B cell (primary cell): ENCODE data around the gene HOXB4. TPM values are rescaled to one million over a fixed set of nuclear protein-coding genes. Genes with fewer than 3 reads are reported as not detected.

Experiments
- ATAC-seq: fragments of 200-7000 bp; cut with Tn5 transposase; one replicate; pipeline ENCODE4 v1.10.0; 2021; ENCODE audit warnings: low read depth, mild to moderate bottlenecking, moderate number of reproducible peaks, moderate library complexity
- CTCF ChIA-PET: fragments of 350-600 bp; sonication (Branson Sonifier 250); formaldehyde crosslinking; loops from one replicate; lab custom pipeline; 2021; ENCODE audit warnings: antibody characterized with exemption, inconsistent platforms; lab: Charles Lee
- POLR2A ChIA-PET: fragments of 350-600 bp; sonication (Branson Sonifier 250); formaldehyde crosslinking; loops from one replicate; lab custom pipeline; 2021; ENCODE audit warnings: antibody characterized with exemption; lab: Charles Lee
- DNase-seq: peaks from one replicate; pipeline ENCODE4 v3.0.0; 2013
- H2AFZ ChIP-seq: 2 replicates; pipeline ENCODE4 v1.6.1; 2012; ENCODE audit warnings: mild to moderate bottlenecking, low read depth, low read length; ENCODE audit not compliant: insufficient read depth, poor library complexity, severe bottlenecking
- H3K27ac ChIP-seq, 2 donors: 1 replicate in 1 of 2; 2 replicates in 1 of 2; pipeline ENCODE4 v1.5.1; 2012 to 2013; ENCODE audit warnings: low read length in 2 of 2, mild to moderate bottlenecking in 2 of 2, moderate library complexity in 1 of 2
- H3K27me3 ChIP-seq, 4 experiments: fragments of 200-600 bp in 1 of 4; sonication (generic) in 1 of 4; replicated peaks in 1 of 4; 1 replicate in 2 of 4; 2 replicates in 2 of 4; pipeline versions ENCODE4 v1.6.1 to v1.7.0; 2013 to 2016; ENCODE audit warnings: low read length in 3 of 4, mild to moderate bottlenecking in 2 of 4, mixed read lengths in 1 of 4, moderate library complexity in 1 of 4; ENCODE audit not compliant: insufficient read depth in 4 of 4, control insufficient read depth in 3 of 4; ENCODE audit errors: control extremely low read depth in 1 of 4
- H3K36me3 ChIP-seq, 2 experiments: replicated peaks in 1 of 2; 1 replicate in 1 of 2; 2 replicates in 1 of 2; pipeline versions ENCODE4 v1.6.1 to v1.7.1; 2013; ENCODE audit warnings: low read length in 1 of 2; ENCODE audit not compliant: insufficient read depth in 2 of 2, control insufficient read depth in 1 of 2; ENCODE audit errors: control extremely low read depth in 1 of 2, extremely low read depth in 1 of 2
- H3K4me1 ChIP-seq, 2 donors: fragments of 200-600 bp in 1 of 2; sonication (generic) in 1 of 2; 1 replicate in 1 of 2; 2 replicates in 1 of 2; pipeline versions ENCODE4 v1.5.1 to v1.6.1; 2013 to 2017; ENCODE audit warnings: low read length in 2 of 2; ENCODE audit not compliant: control insufficient read depth in 2 of 2, insufficient read depth in 2 of 2
- H3K4me2 ChIP-seq: replicated peaks from 2 replicates; pipeline ENCODE3; 2012; ENCODE audit warnings: mild to moderate bottlenecking, low read depth, low read length; ENCODE audit not compliant: poor library complexity, severe bottlenecking
- H3K4me3 ChIP-seq, 5 experiments: fragments of 200-600 bp in 1 of 5; sonication (generic) in 1 of 5; 1 replicate in 3 of 5; 2 replicates in 2 of 5; pipeline versions ENCODE4 v1.5.1 to v1.7.0; 2011 to 2016; ENCODE audit warnings: low read length in 4 of 5, mild to moderate bottlenecking in 4 of 5, low read depth in 2 of 5, control low read depth in 1 of 5, moderate library complexity in 1 of 5; ENCODE audit not compliant: insufficient read depth in 1 of 5; ENCODE audit errors: control extremely low read depth in 1 of 5, extremely low read depth in 1 of 5
- H3K79me2 ChIP-seq: fragments of 200-600 bp; sonication (generic); one replicate; pipeline ENCODE4 v1.6.0; 2016; ENCODE audit warnings: low read length; ENCODE audit not compliant: control insufficient read depth, insufficient read depth
- H3K9ac ChIP-seq: fragments of 200-600 bp; sonication (generic); 2 replicates; pipeline ENCODE4 v1.6.1; 2017; ENCODE audit warnings: mild to moderate bottlenecking, low read length, moderate library complexity
- H3K9me3 ChIP-seq, 3 donors: one replicate each; pipeline versions ENCODE4 v1.6.1 to v1.7.1; 2013; ENCODE audit warnings: low read length in 2 of 3; ENCODE audit not compliant: control insufficient read depth in 2 of 3, insufficient read depth in 1 of 3; ENCODE audit errors: control extremely low read depth in 1 of 3
- H4K20me1 ChIP-seq: 2 replicates; pipeline ENCODE4 v1.6.0; 2012; ENCODE audit warnings: mild to moderate bottlenecking, low read length; ENCODE audit not compliant: insufficient read depth, control insufficient read depth, poor library complexity, severe bottlenecking
- H3K27ac Mint-ChIP-seq: one replicate; pipeline ENCODE4 v1.8.0; 2021; ENCODE audit warnings: mixed read lengths
- H3K27me3 Mint-ChIP-seq: one replicate; pipeline ENCODE4 v1.8.0; 2021; ENCODE audit warnings: mixed read lengths
- H3K4me1 Mint-ChIP-seq: one replicate; pipeline ENCODE4 v1.8.0; 2021; ENCODE audit warnings: mixed read lengths
- H3K4me3 Mint-ChIP-seq: one replicate; pipeline ENCODE4 v1.8.0; 2021; ENCODE audit warnings: mixed read lengths
- H3K9me3 Mint-ChIP-seq: one replicate; pipeline ENCODE4 v1.8.0; 2022; ENCODE audit warnings: mixed read lengths; ENCODE audit not compliant: insufficient read depth
- CTCF ChIP-seq: fragments of 200-600 bp; IDR thresholded peaks from one replicate; pipeline ENCODE4 v1.8.0; 2022; ENCODE audit warnings: antibody characterized with exemption, mild to moderate bottlenecking
- EZH2 ChIP-seq: IDR thresholded peaks from 2 replicates; pipeline ENCODE4 v1.6.1; 2012; ENCODE audit warnings: borderline replicate concordance, low read depth, mild to moderate bottlenecking, moderate library complexity, low read length; ENCODE audit not compliant: insufficient read depth, poor library complexity, severe bottlenecking
- WGBS: methylation state at CpG from one replicate; pipeline ENCODE4 v1.1.5; 2013; ENCODE audit warnings: missing lambda C conversion rate; ENCODE audit not compliant: insufficient coverage; 5-methylcytosine and 5-hydroxymethylcytosine counted together
- intact Hi-C: fragments of 100-400 bp; cut with micrococcal nuclease; formaldehyde crosslinking; loops from one replicate; pipeline ENCODE4 v1.10.0; 2022
- polyA plus RNA-seq: library from polyadenylated mRNA; depleted of rRNA; stranded (reverse); fragments of >200 nt; gene quantifications from 2 replicates; pipeline ENCODE4 v1.2.3, GENCODE V29; 2012
- total RNA-seq, 2 donors: library from RNA; stranded (reverse); fragments of 120-200 nt in 1 of 2; gene quantifications; 1 replicate in 1 of 2; 2 replicates in 1 of 2; pipeline versions ENCODE4 v1.2.3 to v1.2.4, GENCODE V29; 2013 to 2022

The HOXB4 gene
- total and polyA plus RNA-seq, 2 donors (not counting 1 experiment from before 2014, with no cell fraction given) = 0.85 to 1.7 TPM

GRCh38 chr17:48543854-48544348 lies 34.2 kb downstream of the HOXB4 start:
- Mint-ChIP-seq H3K27ac (peak overlapping the region; percentile 87), H3K9me3 (no peaks in the 10 kb centered on the region), H3K4me1 (peaks cover 31% of the 10 kb centered on the region), H3K4me3 (peak overlapping the region; percentile 94), H3K27me3 (peaks cover 53% of the 10 kb centered on the region)
- DNase-seq = no peak
- intact Hi-C loops = loop anchor here (10.0 kb wide), 1 partner anchor 49 kb away; no protein-coding TSS in a partner anchor
- H3K9me3 ChIP-seq = peaks cover 0 to 11% (median 0%) of the 10 kb centered on the region in 3 donors
- H3K36me3 ChIP-seq = no peaks in the 10 kb centered on the region
- peaks cover 0 to 68% (median 28%) of the 10 kb centered on the region in 4 experiments for H3K27me3 ChIP-seq
- H3K4me1 ChIP-seq = peaks cover 45 to 47% of the 10 kb centered on the region in 2 donors
- peak overlapping the region; percentile 82 for H2AFZ ChIP-seq
- H3K27ac ChIP-seq = peak overlapping the region in 1 of 2 donors; percentile 46
- TF ChIP-seq CTCF (no peak), EZH2 (no peak)
- ATAC-seq = peak; percentile 29
- H3K79me2 ChIP-seq = no peaks in the 10 kb centered on the region
- H3K9ac ChIP-seq = peak overlapping the region; percentile 70
- ChIA-PET POLR2A (interaction anchor here (0.7 kb wide), 1 partner anchor 1712 kb away, joined by 4 read pairs; no protein-coding TSS in a partner anchor), CTCF (interaction anchor here (0.6 kb wide), 1 partner anchor 75 kb away, joined by 3 read pairs; no protein-coding TSS in a partner anchor)
- H4K20me1 ChIP-seq = no peaks in the 10 kb centered on the region
- peak overlapping the region; percentile 5 to 73 (median 52) for H3K4me3 ChIP-seq
- WGBS = 2% methylated on average over 15 of the region's 20 CpGs
- H3K4me2 ChIP-seq = peak overlapping the region; percentile 96
